K562 (cell line): ENCODE measurements around the gene EGF. TPM values are rescaled to one million over a fixed set of nuclear protein-coding genes. Genes with fewer than 3 reads are reported as not detected.
"Not testable (repeated sequence)": the region's sequence is repeated elsewhere in the genome, so short reads cannot be mapped to it uniquely, and the experiment has no call there.

ENCODE experiments used
- ATAC-seq: fragments of 200-7000 bp; cut with Tn5 transposase; 3 replicates; pipeline ENCODE4 v1.9.1; 2020; ENCODE audit warnings: moderate library complexity
- BruUV-seq: library from RNA; stranded (reverse); fragments of 400-500 nt; replicated peaks from 2 replicates; lab custom pipeline; 2021; lab: Mats Ljungman, UMichigan
- CTCF ChIA-PET: fragments of 300-600 bp; formaldehyde crosslinking; extraction: SDS; loops from one replicate; lab custom pipeline; 2021; ENCODE audit warnings: low intra/inter-chr PET ratio; lab: Yijun Ruan, JAX
- POLR2A ChIA-PET: fragments of 300-600, 350-650 bp; sonication (Branson Sonifier 250); formaldehyde crosslinking; extraction: SDS; loops from one replicate; lab custom pipeline; 2021; ENCODE audit warnings: antibody characterized with exemption, inconsistent platforms; lab: Yijun Ruan, JAX
- DNase-seq, 4 experiments: peaks; one replicate each; pipeline versions ENCODE4 v3.0.0 to v3.0.0-alpha.2; 2011 to 2018; ENCODE audit warnings: low spot score in 3 of 4, mixed read lengths in 3 of 4; ENCODE audit errors: extremely low read depth in 1 of 4
- FAIRE-seq: peaks from 2 replicates; lab custom pipeline; 2011; peaks lifted over from hg19 to GRCh38; lab: Jason Lieb, UNC
- H2AFZ ChIP-seq: 2 replicates; pipeline ENCODE4 v1.6.0; 2011; ENCODE audit warnings: low read depth, low read length, control low read depth, inconsistent platforms
- H3K27ac ChIP-seq: fragments of 200-600 bp; 3 replicates; pipeline ENCODE4 v1.8.0; 2011; ENCODE audit warnings: low read depth, mild to moderate bottlenecking, control low read depth, inconsistent platforms, low read length, moderate library complexity, mixed read lengths; ENCODE audit errors: extremely low read depth
- H3K27me3 ChIP-seq, 2 experiments: fragments of 300-600 bp in 1 of 2; 2 replicates in 1 of 2; 3 replicates in 1 of 2; pipeline versions ENCODE4 v1.6.0 to v1.8.0; 2011; ENCODE audit warnings: inconsistent platforms in 2 of 2, low read length in 2 of 2, mild to moderate bottlenecking in 1 of 2, mixed read lengths in 1 of 2, moderate library complexity in 1 of 2; ENCODE audit not compliant: control insufficient read depth in 2 of 2, insufficient read depth in 2 of 2
- H3K36me3 ChIP-seq: fragments of 300-600 bp; 3 replicates; pipeline ENCODE4 v1.8.0; 2011; ENCODE audit warnings: mild to moderate bottlenecking, low read length, inconsistent platforms; ENCODE audit not compliant: control insufficient read depth, insufficient read depth
- H3K4me1 ChIP-seq, 2 experiments: fragments of 200-600 bp in 1 of 2; replicated peaks in 1 of 2; 2 replicates in 1 of 2; 3 replicates in 1 of 2; pipeline versions ENCODE4 v1.5.1 to v1.8.0; 2011; ENCODE audit warnings: inconsistent platforms in 2 of 2, low read length in 2 of 2, mild to moderate bottlenecking in 1 of 2, mixed read lengths in 1 of 2, moderate library complexity in 1 of 2; ENCODE audit not compliant: control insufficient read depth in 2 of 2, insufficient read depth in 2 of 2
- H3K4me2 ChIP-seq: 2 replicates; pipeline ENCODE4 v1.6.1; 2011; ENCODE audit warnings: low read length, control low read depth, inconsistent platforms, mixed read lengths; ENCODE audit not compliant: insufficient read depth
- H3K4me3 ChIP-seq: fragments of 200-600 bp; sonication (generic), shearing (Covaris generic); 2 replicates; pipeline ENCODE4 v1.5.1; 2016; ENCODE audit warnings: control low read depth, inconsistent platforms
- H3K79me2 ChIP-seq: fragments of 200-600 bp; 3 replicates; pipeline ENCODE4 v1.8.0; 2011; ENCODE audit warnings: low read length, inconsistent platforms; ENCODE audit not compliant: control insufficient read depth, insufficient read depth
- H3K9ac ChIP-seq, 2 experiments: 2 replicates each; pipeline versions ENCODE4 v1.6.0 to v1.6.1; 2011; ENCODE audit warnings: low read depth in 2 of 2, low read length in 2 of 2, control low read depth in 1 of 2, inconsistent platforms in 1 of 2, mild to moderate bottlenecking in 1 of 2, mixed read lengths in 1 of 2; ENCODE audit not compliant: insufficient read depth in 1 of 2
- H3K9me1 ChIP-seq: one replicate; pipeline ENCODE4 v1.6.0; 2011; ENCODE audit warnings: inconsistent platforms, mild to moderate bottlenecking, low read length, moderate library complexity; ENCODE audit not compliant: control insufficient read depth, insufficient read depth
- H3K9me3 ChIP-seq: replicated peaks from 2 replicates; pipeline ENCODE4 v1.5.1; 2011; ENCODE audit warnings: low read depth, low read length, inconsistent platforms; ENCODE audit not compliant: control insufficient read depth, insufficient read depth
- H4K20me1 ChIP-seq: replicated peaks from 2 replicates; pipeline ENCODE4 v1.6.1; 2011; ENCODE audit warnings: low read length, inconsistent platforms, mixed read lengths; ENCODE audit not compliant: control insufficient read depth, insufficient read depth
- DDX20 ChIP-seq: fragments of 450-650 bp; IDR thresholded peaks from 2 replicates; pipeline ENCODE4 v1.6.1; 2016; ENCODE audit warnings: missing genetic modification characterization, low read depth, mild to moderate bottlenecking, missing compliant biosample characterization, moderate library complexity
- ETV6 ChIP-seq, 3 experiments: fragments of 150-350 bp in 1 of 3; sonication (generic) in 1 of 3; formaldehyde crosslinking in 1 of 3; IDR thresholded peaks; 2 replicates each; pipeline versions ENCODE4 v1.6.1 to v1.8.0; 2014 to 2022; ENCODE audit warnings: borderline replicate concordance in 2 of 3, low read depth in 2 of 3, antibody characterized with exemption in 1 of 3, low read length in 1 of 3, mild to moderate bottlenecking in 1 of 3, missing genetic modification reagents in 1 of 3
- FOXO4 ChIP-seq: fragments of 450-650 bp; formaldehyde crosslinking; IDR thresholded peaks from 2 replicates; pipeline ENCODE4 v1.4.0; 2020; ENCODE audit warnings: mild to moderate bottlenecking, moderate library complexity
- KAT8 ChIP-seq: fragments of 450-650 bp; IDR thresholded peaks from 2 replicates; pipeline ENCODE4 v1.6.1; 2016; ENCODE audit warnings: low read depth, mild to moderate bottlenecking
- KLF1 ChIP-seq: fragments of 450-650 bp; IDR thresholded peaks from 2 replicates; pipeline ENCODE4 v1.6.1; 2016; ENCODE audit warnings: missing genetic modification characterization, missing compliant biosample characterization
- TARDBP ChIP-seq: fragments of 450-650 bp; IDR thresholded peaks from 2 replicates; pipeline ENCODE4 v1.6.1; 2016
- TCF7L2 ChIP-seq: fragments of 150-350 bp; IDR thresholded peaks from 2 replicates; pipeline ENCODE4 v1.6.1; 2016; ENCODE audit warnings: low read depth, mild to moderate bottlenecking, low read length, moderate library complexity
- ZNF165 ChIP-seq: fragments of 250-450 bp; sonication (Bioruptor Pico); IDR thresholded peaks from 2 replicates; pipeline ENCODE4 v1.4.0; 2020; ENCODE audit warnings: borderline replicate concordance
- WGBS: fragments of 100-300 bp; shearing (Covaris generic); methylation state at CpG from one replicate; pipeline ENCODE4 v1.1.6; 2016; ENCODE audit warnings: low coverage, mixed read lengths; ENCODE audit not compliant: insufficient coverage; ENCODE audit errors: missing lambda C conversion rate; 5-methylcytosine and 5-hydroxymethylcytosine counted together
- in situ Hi-C: fragments of 300-500 bp; cut with MboI; formaldehyde crosslinking; loops from 4 replicates; pipeline ENCODE4 v1.15.0; 2018; ENCODE audit warnings: inconsistent platforms, mixed read lengths
- intact Hi-C: fragments of 100-400 bp; cut with micrococcal nuclease; formaldehyde crosslinking; loops from 2 replicates; pipeline ENCODE4 v1.14.2; 2022
- polyA plus RNA-seq, 8 experiments: library from polyadenylated mRNA; depleted of rRNA in 4 of 8; stranded (reverse) in 5 of 8; unstranded in 3 of 8; fragments of >200 nt; fragmentation: Nextera tagmentation in 2 of 8; fragmentation: Illumina TruSeq in 1 of 8; extraction: Ambion mirVana in 2 of 8; extraction: Trizol in 1 of 8; gene quantifications; 2 replicates each; pipeline versions ENCODE4 v1.2.1 to v1.2.3, GENCODE V29; 2011 to 2014; ENCODE audit warnings: inconsistent platforms in 1 of 8, missing spikeins in 1 of 8
- total RNA-seq, 7 experiments: library from RNA; depleted of rRNA in 6 of 7; stranded (reverse); fragments of >200 nt in 6 of 7; fragmentation: Illumina TruSeq in 2 of 7; extraction: Trizol in 2 of 7; gene quantifications; 2 replicates each; pipeline versions ENCODE4 v1.2.1 to v1.2.3, GENCODE V29; 2011 to 2021; ENCODE audit warnings: low replicate concordance in 1 of 7
- TF ChIP-seq, protein P1 (sequence below): fragments of 450-650 bp; IDR thresholded peaks from 2 replicates; pipeline ENCODE4 v1.6.1; 2016; ENCODE audit warnings: low read depth, mild to moderate bottlenecking, moderate library complexity

EGF gene
- total and polyA plus RNA-seq, 9 of the 15 experiments (the other 6 are each of a cell fraction or from before 2014, with no cell fraction given): 0.32 to 3.1 (median 1.3) TPM

- H3K4me1 ChIP-seq, BruUV-seq, H2AFZ ChIP-seq, H3K4me3 ChIP-seq, H3K9me3 ChIP-seq, H4K20me1 ChIP-seq, H3K9ac ChIP-seq, H3K27me3 ChIP-seq, in situ Hi-C loops, H3K9me1 ChIP-seq, intact Hi-C loops, H3K79me2 ChIP-seq, H3K36me3 ChIP-seq, CTCF ChIA-PET, H3K4me2 ChIP-seq, FAIRE-seq, ATAC-seq, DNase-seq, H3K27ac ChIP-seq: not testable (repeated sequence)
- POLR2A ChIA-PET: interaction anchor here (0.5 to 1.2 kb wide), 2 partner anchors 10 to 791 kb away, joined by 3 to 5 read pairs; no protein-coding TSS in a partner anchor
- WGBS: 19% methylated on average over 9 of the region's 9 CpGs
Measured at GRCh38 chr4:109949099-109949718, 36.5 kb downstream of the EGF start.

DNA sequence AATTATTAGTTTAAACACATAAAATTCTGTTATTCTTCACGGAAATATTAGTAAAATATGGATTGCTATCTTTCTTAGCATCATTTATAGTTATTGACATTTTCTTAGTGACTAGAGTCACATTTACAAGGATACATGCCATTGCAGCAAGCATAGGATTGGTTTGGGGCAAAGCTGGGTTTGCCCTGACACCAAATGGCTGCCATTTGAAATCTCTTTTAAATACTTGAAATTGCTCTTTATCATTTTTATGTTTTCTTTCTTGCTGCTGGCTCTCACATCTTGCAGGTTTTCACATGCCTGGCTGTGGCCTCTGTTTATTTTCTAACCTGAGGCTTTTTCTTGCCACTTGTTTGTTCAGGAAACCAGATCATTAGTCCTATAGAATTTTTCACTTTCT is 39.9 kb downstream of the EGF start:
- no peak overlapping the region for H3K4me2 ChIP-seq

More for the DNA sequence above, 39.9 kb downstream of the EGF start:
- in situ Hi-C loops (no loop called here), intact Hi-C loops (no loop called here)
- H3K9me1 ChIP-seq: no peaks in the 10 kb centered on the region
- ATAC-seq (no peak), DNase-seq (no peak), FAIRE-seq (no peak)
- 0% methylated on average over 1 of the region's 1 CpG for WGBS
- H3K27ac ChIP-seq: no peak overlapping the region
- no peak overlapping the region for H3K4me3 ChIP-seq
- POLR2A ChIA-PET: interaction anchor here (0.6 kb wide), 1 partner anchor 533 kb away, joined by 3 read pairs; no protein-coding TSS in a partner anchor
- H3K9ac ChIP-seq: no peak overlapping the region
- TF ChIP-seq ETV6 (IDR thresholded peaks at IDR 0.05; ENCODE audit: borderline replicate concordance in 1 of 2, low read depth in 2 of 2, low read length in 1 of 2): no peak
- TF ChIP-seq ETV6 (CRISPR knock-in tag; IDR thresholded peaks at IDR 0.05; ENCODE audit: borderline replicate concordance): no peak
- TF ChIP-seq KLF1 (tag): no peak
- TF ChIP-seq TARDBP: no peak
- TF ChIP-seq DDX20: no peak
- TF ChIP-seq TCF7L2: no peak
- no peak for TF ChIP-seq ZNF165 (CRISPR knock-in tag)
- no peak for TF ChIP-seq FOXO4
- TF ChIP-seq, protein P1, sequence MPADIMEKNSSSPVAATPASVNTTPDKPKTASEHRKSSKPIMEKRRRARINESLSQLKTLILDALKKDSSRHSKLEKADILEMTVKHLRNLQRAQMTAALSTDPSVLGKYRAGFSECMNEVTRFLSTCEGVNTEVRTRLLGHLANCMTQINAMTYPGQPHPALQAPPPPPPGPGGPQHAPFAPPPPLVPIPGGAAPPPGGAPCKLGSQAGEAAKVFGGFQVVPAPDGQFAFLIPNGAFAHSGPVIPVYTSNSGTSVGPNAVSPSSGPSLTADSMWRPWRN: no peak
- no peak for TF ChIP-seq KAT8
- no TSS peak for BruUV-seq
- no peaks in the 10 kb centered on the region for H3K27me3 ChIP-seq
- no peak overlapping the region for H2AFZ ChIP-seq
- CTCF ChIA-PET: no interaction called here
- H4K20me1 ChIP-seq: no peaks in the 10 kb centered on the region
- no peaks in the 10 kb centered on the region for H3K9me3 ChIP-seq
- H3K4me1 ChIP-seq: no peaks in the 10 kb centered on the region
- H3K79me2 ChIP-seq: no peaks in the 10 kb centered on the region
- H3K36me3 ChIP-seq: no peaks in the 10 kb centered on the region
